Hematopoietic multipotent progenitor cell treated with erythropoietin and hydrocortisone succinate and interleukin-3 and kit ligand, for 8 days (in vitro differentiated cells): ENCODE results near the gene DDX24.

Experiments
- DNase-seq: peaks from one replicate; pipeline ENCODE4 v3.0.0-alpha.2; 2015

Gene DDX24

GRCh38 chr14:94047581-94047980 is 33.4 kb downstream of the DDX24 start:
- no peak for DNase-seq

GRCh38 chr14:94046696-94047250 is 34.2 kb downstream of the DDX24 start:
- no peak for DNase-seq

GRCh38 chr14:94045563-94046345 is 35.2 kb downstream of the DDX24 start:
- DNase-seq: no peak

GRCh38 chr14:94045101-94045500 is 35.9 kb downstream of the DDX24 start:
- DNase-seq: no peak

- no peak for DNase-seq
Observed at GRCh38 chr14:94044476-94045091, 36.4 kb downstream of the DDX24 start.

GRCh38 chr14:94043756-94044475 is 37.1 kb downstream of the DDX24 start:
- no peak for DNase-seq

- DNase-seq: no peak
Observed at GRCh38 chr14:94043111-94043755, 37.8 kb downstream of the DDX24 start.

- no peak for DNase-seq
Observed at GRCh38 chr14:94042433-94043091, 38.4 kb downstream of the DDX24 start.

GRCh38 chr14:94041551-94042346 is 39.3 kb downstream of the DDX24 start:
- DNase-seq: no peak

- no peak for DNase-seq
Observed at GRCh38 chr14:94040796-94041195, 40.2 kb downstream of the DDX24 start.

GRCh38 chr14:94040247-94040646 is 40.8 kb downstream of the DDX24 start:
- DNase-seq: no peak

GRCh38 chr14:94038921-94039629 is 41.9 kb downstream of the DDX24 start:
- DNase-seq: no peak

- DNase-seq: no peak
Observed at GRCh38 chr14:94038510-94038909, 42.5 kb downstream of the DDX24 start.

- no peak for DNase-seq
Observed at GRCh38 chr14:94037954-94038353, 43.0 kb downstream of the DDX24 start.

GRCh38 chr14:94036313-94037167 is 44.5 kb downstream of the DDX24 start:
- peak; percentile 76 for DNase-seq

GRCh38 chr14:94034886-94035285 is 46.1 kb downstream of the DDX24 start:
- DNase-seq: no peak

- no peak for DNase-seq
Observed at GRCh38 chr14:94031883-94032279, 49.1 kb downstream of the DDX24 start.

GRCh38 chr14:94031161-94031882 is 49.7 kb downstream of the DDX24 start:
- DNase-seq: no peak

- DNase-seq: no peak
Observed at GRCh38 chr14:94030571-94030970, 50.4 kb downstream of the DDX24 start.
